Activated CD8-positive, alpha-beta memory T cell treated with anti-CD3 and anti-CD28 coated beads for 1 hour (primary cell): ENCODE measurements around the gene PRSS27.
A peak's percentile ranks its signal among the peaks of the same experiment; 100 is the strongest.
"Not testable (repeated sequence)": the region's sequence is repeated elsewhere in the genome, so short reads cannot be mapped to it uniquely, and the experiment has no call there.

ENCODE experiments used
- DNase-seq, 2 donors: peaks; one replicate each; pipeline ENCODE4 v3.0.0-alpha.2; 2020; ENCODE audit warnings: low read depth in 1 of 2; ENCODE audit errors: extremely low read depth in 1 of 2

The PRSS27 gene

GRCh38 chr16:2679902-2680301 lies 40.1 kb downstream of the PRSS27 start:
- not testable (repeated sequence) for DNase-seq

GRCh38 chr16:2678206-2678965 lies 41.6 kb downstream of the PRSS27 start:
- DNase-seq, result not testable (repeated sequence)

- not testable (repeated sequence) for DNase-seq
Measured at GRCh38 chr16:2676937-2677336, 43.1 kb downstream of the PRSS27 start.

- no peak for DNase-seq
Measured at GRCh38 chr16:2675714-2676113, 44.3 kb downstream of the PRSS27 start.

GRCh38 chr16:2675021-2675420 lies 45.0 kb downstream of the PRSS27 start:
- DNase-seq, result no peak

GRCh38 chr16:2673066-2673999 lies 46.7 kb downstream of the PRSS27 start:
- peak; percentile 80 to 93 for DNase-seq

- DNase-seq, result no peak
Measured at GRCh38 chr16:2671741-2672140, 48.3 kb downstream of the PRSS27 start.

- not testable (repeated sequence) for DNase-seq
Measured at GRCh38 chr16:2671193-2671592, 48.8 kb downstream of the PRSS27 start.

- peak in 1 of 2 donors; percentile 18 for DNase-seq
Measured at GRCh38 chr16:2670017-2670416, 50.0 kb downstream of the PRSS27 start.

GRCh38 chr16:2669587-2669986 lies 50.4 kb downstream of the PRSS27 start:
- DNase-seq, result not testable (repeated sequence)

GRCh38 chr16:2666671-2667070 lies 53.4 kb downstream of the PRSS27 start:
- not testable (repeated sequence) for DNase-seq

- DNase-seq, result no peak
Measured at GRCh38 chr16:2664574-2664982, 55.4 kb downstream of the PRSS27 start.

- no peak for DNase-seq
Measured at GRCh38 chr16:2663553-2664546, 56.2 kb downstream of the PRSS27 start.
